ENCODE data around the gene LYRM4. TPM values are rescaled to one million over a fixed set of nuclear protein-coding genes. Genes with fewer than 3 reads are reported as not detected.

LYRM4 gene
- total RNA-seq: 16.1 and 44.4 TPM in 2 replicates

DNA sequence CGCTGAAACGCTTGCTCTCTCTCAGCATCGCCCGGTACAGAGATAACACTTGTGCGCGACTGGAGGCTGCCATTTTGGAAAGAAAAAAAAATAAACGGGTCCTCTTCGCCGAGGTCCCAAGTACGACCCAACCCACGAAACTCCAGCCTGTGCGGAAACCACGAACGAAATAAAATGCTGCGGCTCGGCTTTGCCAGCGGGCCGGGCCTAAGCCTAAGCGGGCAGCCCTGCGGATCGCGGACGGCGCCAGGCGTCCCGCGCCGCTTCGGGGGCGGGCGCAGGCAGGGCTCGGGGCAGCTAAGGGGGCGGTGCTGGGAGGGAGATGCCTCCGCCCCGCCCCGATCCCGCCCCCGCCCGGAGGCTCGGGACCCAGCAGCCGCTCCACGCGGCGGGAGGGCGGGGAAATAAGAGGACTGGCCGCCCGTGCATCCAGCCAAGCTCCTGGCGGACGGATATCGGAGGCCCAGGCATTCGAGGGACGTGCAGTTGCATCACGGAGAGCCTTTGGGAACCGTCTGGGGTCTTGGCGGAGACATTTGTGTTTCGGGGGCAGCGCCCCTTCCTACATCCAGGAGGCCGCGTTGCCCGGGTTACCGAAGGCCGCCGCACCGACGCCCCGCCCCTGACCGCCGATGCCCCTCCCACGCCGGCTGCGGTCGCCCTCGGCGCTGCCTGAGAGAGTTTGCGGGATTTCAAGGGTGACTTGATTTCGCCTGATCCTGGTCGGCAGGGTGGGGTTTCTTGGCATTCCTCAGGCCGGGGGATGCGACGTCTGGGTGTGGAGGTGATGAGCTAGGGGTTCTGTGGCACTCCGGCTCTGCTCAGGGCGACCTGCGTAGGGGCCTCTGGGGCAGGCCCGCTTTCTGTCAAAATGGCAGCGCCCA lies at the start of gene LYRM4, which contains the start of gene FARS2:
Gene LYRM4, minus strand, starts transcription at position 290 of the 884 bp plus-strand sequence. Its CDS starts 217 bp downstream, at position 73.
Gene FARS2, plus strand, starts transcription at position 853 of the 884 bp plus-strand sequence.

DNA sequence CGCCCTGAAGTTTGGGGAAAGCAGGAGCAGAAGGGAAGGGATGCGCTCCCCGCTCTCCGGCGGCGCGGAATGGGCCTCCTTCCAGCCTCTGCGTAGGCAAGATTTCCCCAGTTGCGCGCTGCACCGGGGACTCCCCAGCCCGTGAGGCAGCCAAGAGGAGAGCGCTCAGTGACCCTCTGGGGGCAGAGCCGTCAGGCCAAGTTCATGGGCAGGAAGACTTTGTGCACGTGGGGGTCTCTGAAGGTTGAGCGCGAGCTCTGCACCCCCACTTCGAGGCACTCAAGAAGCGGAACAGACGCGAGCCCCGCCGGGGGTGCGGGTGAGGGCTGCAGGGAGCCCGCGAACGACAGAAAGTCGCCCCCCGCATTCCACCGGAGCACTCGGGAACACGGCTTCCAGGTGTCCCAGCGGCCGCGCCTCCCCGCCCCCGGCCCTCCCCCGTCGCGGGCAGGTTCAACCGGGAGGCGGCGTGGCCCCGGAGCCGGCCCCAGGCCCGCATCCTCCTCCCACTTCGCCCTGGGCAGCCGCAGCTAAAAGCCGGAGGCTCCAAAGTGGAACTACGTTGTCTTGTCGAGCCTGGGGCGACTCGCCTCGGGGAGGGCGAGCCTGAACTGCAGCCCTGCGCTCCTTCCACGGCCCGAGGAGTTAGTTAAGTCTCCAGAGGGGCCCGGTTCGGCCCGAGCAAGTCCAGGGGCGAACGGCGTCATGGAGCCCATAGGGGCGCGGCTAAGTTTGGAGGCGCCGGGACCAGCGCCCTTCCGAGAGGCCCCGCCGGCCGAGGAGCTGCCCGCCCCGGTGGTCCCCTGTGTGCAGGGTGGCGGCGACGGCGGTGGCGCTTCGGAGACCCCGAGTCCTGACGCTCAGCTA lies 175.7 kb downstream of the LYRM4 start, which contains the start of gene PPP1R3G:
Gene PPP1R3G, plus strand, starts transcription at position 561 of the 867 bp plus-strand sequence. Its CDS starts 145 bp downstream, at position 706.

Other genes with a start within 250 kb of the LYRM4 start
- 0.81 and 1.3 TPM in 2 replicates for gene PPP1R3G, start 175.6 kb downstream of the LYRM4 start, total RNA-seq
- gene FARS2, start 563 bp upstream of the LYRM4 start, total RNA-seq: 6.6 and 7.2 TPM in 2 replicates

All from cardiac atrium fibroblast (primary cell).